Mucosa of rectum (tissue), 2 donors: ENCODE results near the gene KIF20A.
"Not testable (repeated sequence)": the region's sequence is repeated elsewhere in the genome, so short reads cannot be mapped to it uniquely, and the experiment has no call there.

Source experiments
- H3K27ac ChIP-seq, 2 donors: one replicate each; pipeline ENCODE4 v1.7.0; 2013; ENCODE audit warnings: inconsistent platforms in 2 of 2, low read depth in 2 of 2, low read length in 2 of 2
- H3K27me3 ChIP-seq, 2 donors: one replicate each; pipeline ENCODE4 v1.7.0; 2013; ENCODE audit warnings: low read length in 2 of 2; ENCODE audit not compliant: control insufficient read depth in 2 of 2, insufficient read depth in 2 of 2
- H3K36me3 ChIP-seq, 2 donors: one replicate each; pipeline ENCODE4 v1.7.0; 2013; ENCODE audit warnings: low read length in 2 of 2; ENCODE audit not compliant: control insufficient read depth in 2 of 2, insufficient read depth in 2 of 2
- H3K4me1 ChIP-seq, 2 donors: one replicate each; pipeline ENCODE4 v1.7.0; 2013; ENCODE audit warnings: low read length in 2 of 2, mild to moderate bottlenecking in 1 of 2; ENCODE audit not compliant: control insufficient read depth in 2 of 2, insufficient read depth in 2 of 2
- H3K4me3 ChIP-seq, 2 donors: one replicate each; pipeline ENCODE4 v1.7.0; 2013; ENCODE audit warnings: low read length in 2 of 2
- H3K9ac ChIP-seq, 2 donors: one replicate each; pipeline ENCODE4 v1.7.0; 2013; ENCODE audit warnings: low read length in 2 of 2, low read depth in 1 of 2, mild to moderate bottlenecking in 1 of 2
- H3K9me3 ChIP-seq, 2 donors: one replicate each; pipeline ENCODE4 v1.7.0; 2013; ENCODE audit warnings: low read length in 2 of 2; ENCODE audit not compliant: control insufficient read depth in 2 of 2
- donor health status: healthy.
- donor health status: Normal muscosa, but diverticular disease.

Gene KIF20A

DNA sequence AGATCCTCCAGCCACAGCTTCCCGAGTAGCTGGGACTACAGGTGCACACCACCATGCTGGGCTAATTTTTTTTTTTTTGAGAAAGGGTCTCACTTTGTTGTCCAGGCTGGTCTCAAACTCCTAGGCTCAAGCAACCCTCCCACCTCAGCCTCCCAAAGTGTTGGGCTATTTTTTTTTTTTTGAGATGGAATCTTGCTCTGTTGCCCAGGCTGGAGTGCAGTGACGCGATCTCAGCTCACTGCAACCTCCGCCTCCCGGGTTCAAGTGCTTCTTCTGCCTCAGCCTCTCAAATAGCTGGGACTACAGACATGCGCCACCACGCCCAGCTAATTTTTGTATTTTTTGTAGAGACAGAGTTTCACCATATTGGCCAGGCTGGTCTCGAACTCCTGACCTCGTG lies 22.9 kb upstream of the KIF20A start:
- H3K36me3 ChIP-seq, result peaks cover 38 to 41% of the 10 kb centered on the region in 2 donors
- not testable (repeated sequence) for H3K27me3 ChIP-seq, H3K9me3 ChIP-seq, H3K4me1 ChIP-seq, H3K9ac ChIP-seq, H3K4me3 ChIP-seq, H3K27ac ChIP-seq

DNA sequence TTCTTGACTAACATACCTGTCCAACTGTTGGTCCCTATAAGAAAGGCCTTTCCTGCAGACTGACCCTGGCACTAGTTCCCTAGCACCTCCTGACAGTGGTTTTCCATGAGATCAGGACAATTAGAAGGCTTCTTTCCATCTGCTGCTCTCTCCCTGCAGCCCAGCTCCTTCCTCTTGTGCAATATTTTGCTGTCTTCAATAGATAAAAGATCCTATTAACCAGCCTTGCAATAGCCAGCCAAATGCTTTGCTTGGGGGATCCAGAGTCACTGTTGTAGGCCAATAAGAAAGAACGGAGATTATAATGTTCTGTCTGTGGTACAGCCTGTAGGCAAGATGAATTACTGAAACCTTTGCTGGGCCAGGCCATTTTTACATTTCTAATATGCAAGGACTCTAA lies 21.3 kb upstream of the KIF20A start:
- Histone ChIP-seq H3K4me1 (no peaks in the 10 kb centered on the region), H3K9me3 (no peaks in the 10 kb centered on the region), H3K9ac (no peak overlapping the region), H3K36me3 (peaks cover 53 to 56% of the 10 kb centered on the region in 2 donors), H3K27me3 (no peaks in the 10 kb centered on the region), H3K4me3 (no peak overlapping the region), H3K27ac (no peak overlapping the region)

DNA sequence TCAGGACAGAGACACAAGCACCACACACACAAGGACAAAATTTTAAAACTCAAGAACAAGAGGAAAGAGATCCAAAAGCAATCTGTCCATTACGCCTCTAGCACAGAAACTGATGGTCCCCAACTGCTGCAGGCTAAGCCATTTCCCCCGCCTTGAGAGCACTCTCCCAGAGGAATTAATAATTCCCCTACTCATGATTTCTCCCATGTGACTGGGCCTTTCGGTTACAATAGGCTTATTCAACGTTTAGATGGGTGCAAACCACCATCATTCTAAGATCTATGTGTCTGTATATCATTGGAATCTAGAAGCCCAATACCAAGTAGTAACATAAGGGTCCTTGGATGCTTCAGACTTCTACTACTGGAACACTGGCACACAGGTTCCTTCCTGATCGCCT lies 19.2 kb upstream of the KIF20A start:
- no peak overlapping the region for H3K9ac ChIP-seq
- peaks cover 71 to 76% of the 10 kb centered on the region in 2 donors for H3K36me3 ChIP-seq
- H3K4me3 ChIP-seq, result no peak overlapping the region
- H3K9me3 ChIP-seq, result no peaks in the 10 kb centered on the region
- H3K4me1 ChIP-seq, result no peaks in the 10 kb centered on the region
- no peaks in the 10 kb centered on the region for H3K27me3 ChIP-seq
- H3K27ac ChIP-seq, result no peak overlapping the region

DNA sequence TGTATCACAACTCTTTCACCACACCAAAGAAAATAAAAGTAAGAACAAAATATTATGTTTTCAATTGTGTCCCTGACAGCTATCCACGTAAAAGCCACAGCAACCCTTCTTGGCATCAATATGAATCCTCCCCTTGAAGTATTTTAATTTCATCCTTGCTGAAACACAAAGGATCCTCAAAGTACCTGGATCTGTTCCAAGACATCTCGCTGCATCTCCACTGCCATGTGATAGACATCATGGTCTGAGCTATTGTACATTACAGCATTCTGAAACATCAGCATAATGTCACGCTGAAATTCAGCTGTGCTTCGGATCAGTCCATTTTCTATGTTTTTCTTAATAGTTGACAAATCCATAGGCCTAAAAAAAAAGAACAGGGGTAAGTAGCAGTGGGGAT lies 18.2 kb upstream of the KIF20A start:
- Histone ChIP-seq H3K27ac (no peak overlapping the region), H3K4me3 (no peak overlapping the region), H3K36me3 (peaks cover 80 to 86% of the 10 kb centered on the region in 2 donors), H3K9me3 (no peaks in the 10 kb centered on the region), H3K9ac (no peak overlapping the region), H3K27me3 (no peaks in the 10 kb centered on the region), H3K4me1 (no peaks in the 10 kb centered on the region)

DNA sequence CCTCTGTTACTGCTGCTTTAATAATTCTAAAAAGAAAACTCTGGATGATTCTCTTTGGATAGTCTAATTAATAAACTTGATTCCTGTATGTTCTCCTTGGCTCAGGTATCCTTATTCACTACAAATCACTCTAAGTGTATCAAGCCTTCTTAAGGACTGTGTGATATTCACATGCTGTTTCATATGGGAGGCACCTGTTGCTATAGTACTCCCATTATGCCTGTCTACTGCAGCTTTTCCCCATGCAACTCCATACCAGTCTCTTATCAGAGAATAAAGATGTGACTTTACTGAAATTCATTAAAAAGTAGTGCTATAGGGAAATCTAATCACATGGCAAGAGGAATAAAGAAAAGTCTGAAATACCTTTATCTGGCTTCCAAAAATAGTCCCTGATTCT lies 15.2 kb upstream of the KIF20A start:
- Histone ChIP-seq H3K4me3 (no peak overlapping the region), H3K27me3 (no peaks in the 10 kb centered on the region), H3K4me1 (no peaks in the 10 kb centered on the region), H3K9me3 (no peaks in the 10 kb centered on the region), H3K27ac (no peak overlapping the region), H3K9ac (no peak overlapping the region), H3K36me3 (peaks cover 92 to 98% of the 10 kb centered on the region in 2 donors)

DNA sequence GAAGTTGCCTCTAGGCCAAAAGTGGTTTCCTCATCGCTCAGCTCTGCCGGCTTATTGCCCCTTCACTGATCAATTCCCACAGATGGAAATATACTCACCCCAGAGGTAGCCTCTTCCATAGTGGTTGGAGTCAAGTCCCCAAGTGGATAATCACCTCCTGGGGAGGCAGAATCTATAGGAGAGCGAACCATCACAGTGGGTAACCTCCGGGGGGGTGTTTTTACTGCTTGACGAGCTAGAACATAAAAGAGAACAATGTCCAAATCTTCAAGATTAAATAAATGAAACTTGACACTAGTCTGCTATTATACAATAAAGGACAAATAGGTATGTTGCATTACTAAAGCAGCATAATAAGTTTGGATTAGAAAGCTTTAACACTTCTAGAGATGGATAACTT lies 9.8 kb upstream of the KIF20A start:
- no peaks in the 10 kb centered on the region for H3K4me1 ChIP-seq
- H3K36me3 ChIP-seq, result peaks cover 83 to 85% of the 10 kb centered on the region in 2 donors
- no peak overlapping the region for H3K4me3 ChIP-seq
- no peaks in the 10 kb centered on the region for H3K27me3 ChIP-seq
- H3K27ac ChIP-seq, result no peak overlapping the region
- H3K9ac ChIP-seq, result no peak overlapping the region
- H3K9me3 ChIP-seq, result no peaks in the 10 kb centered on the region

DNA sequence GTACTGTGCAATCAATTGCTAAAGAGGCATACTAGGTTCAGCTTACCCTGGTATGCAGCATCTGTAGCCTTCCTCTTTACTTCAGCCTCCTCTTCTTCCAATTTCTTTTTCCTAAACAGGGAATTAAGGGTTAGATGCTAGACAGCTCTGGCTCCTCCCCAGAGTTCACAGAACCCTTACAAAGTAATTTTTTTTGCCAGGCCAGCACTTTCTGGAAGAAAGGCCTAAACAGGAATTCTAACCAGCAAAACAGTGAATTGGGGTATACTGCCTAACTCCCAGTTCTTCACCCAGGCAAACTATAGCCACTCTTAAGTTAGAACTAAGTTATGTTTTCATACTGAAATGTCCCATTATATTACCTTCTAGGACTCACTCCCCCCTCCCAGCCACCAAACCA lies 8.6 kb upstream of the KIF20A start:
- Histone ChIP-seq H3K9me3 (no peaks in the 10 kb centered on the region), H3K27ac (no peak overlapping the region), H3K4me3 (no peak overlapping the region), H3K9ac (no peak overlapping the region), H3K27me3 (no peaks in the 10 kb centered on the region), H3K4me1 (no peaks in the 10 kb centered on the region), H3K36me3 (peaks cover 71 to 80% of the 10 kb centered on the region in 2 donors)

DNA sequence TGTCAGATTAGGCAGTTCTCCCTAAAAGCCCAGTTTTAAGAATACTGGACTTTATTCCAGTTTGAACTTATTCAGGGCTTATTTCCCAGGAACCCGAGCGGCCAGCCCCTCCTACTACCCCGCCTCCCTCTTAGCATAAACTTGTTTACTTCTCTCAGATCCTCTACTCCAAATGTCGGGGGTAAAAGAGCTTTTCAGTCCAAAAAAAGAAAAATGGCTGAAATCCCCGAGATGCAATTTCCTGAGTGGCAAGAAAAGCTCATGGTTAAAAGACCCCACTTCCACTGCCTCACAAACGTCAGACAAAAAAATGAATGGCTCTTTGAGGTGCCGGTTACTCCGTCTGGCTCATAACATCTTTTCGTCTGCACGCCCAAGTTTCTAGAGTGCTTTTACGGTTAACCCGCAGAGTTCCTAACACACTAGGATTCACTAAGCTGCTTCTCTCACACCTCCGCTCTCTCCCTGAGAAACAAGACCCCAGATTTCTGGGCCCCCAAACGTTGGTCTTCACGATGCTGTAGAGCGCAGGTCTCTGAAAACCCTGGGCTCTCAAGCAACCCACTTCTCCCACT lies 884 bp upstream of the KIF20A start:
- peak overlapping the region; percentile 95 to 96 for H3K4me3 ChIP-seq
- peaks cover 13 to 28% of the 10 kb centered on the region in 2 donors for H3K36me3 ChIP-seq
- H3K4me1 ChIP-seq, result peaks cover 16 to 20% of the 10 kb centered on the region in 2 donors
- H3K9me3 ChIP-seq, result no peaks in the 10 kb centered on the region
- H3K27ac ChIP-seq, result peak overlapping the region; percentile 76 to 90
- H3K27me3 ChIP-seq, result no peaks in the 10 kb centered on the region
- H3K9ac ChIP-seq, result peak overlapping the region; percentile 78 to 84

DNA sequence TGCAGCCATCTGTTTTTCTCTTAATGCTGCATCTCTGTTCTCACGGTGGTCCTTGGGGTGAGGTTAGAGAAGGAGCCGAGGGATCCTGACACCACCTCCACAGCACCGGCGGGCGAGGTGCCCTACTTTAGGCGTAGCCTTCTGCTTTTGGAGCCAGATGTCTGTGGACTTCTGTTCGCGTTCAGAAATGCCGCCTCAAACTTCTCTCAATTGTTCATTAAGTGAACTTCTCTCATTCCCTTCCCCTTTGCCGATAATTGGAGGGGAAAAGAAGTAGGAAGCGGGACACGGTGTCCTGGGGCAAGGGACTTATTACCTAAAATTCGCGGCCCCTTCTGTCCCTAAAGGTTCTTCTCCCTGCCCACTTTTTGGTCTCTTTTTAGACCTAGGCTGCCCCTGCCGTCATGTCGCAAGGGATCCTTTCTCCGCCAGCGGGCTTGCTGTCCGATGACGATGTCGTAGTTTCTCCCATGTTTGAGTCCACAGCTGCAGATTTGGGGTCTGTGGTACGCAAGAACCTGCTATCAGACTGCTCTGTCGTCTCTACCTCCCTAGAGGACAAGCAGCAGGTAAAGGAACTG lies 455 bp downstream of the KIF20A start:
- H3K36me3 ChIP-seq, result peaks cover 8 to 27% of the 10 kb centered on the region in 2 donors
- H3K27ac ChIP-seq, result no peak overlapping the region
- no peaks in the 10 kb centered on the region for H3K27me3 ChIP-seq
- no peaks in the 10 kb centered on the region for H3K9me3 ChIP-seq
- H3K4me1 ChIP-seq, result peaks cover 16 to 20% of the 10 kb centered on the region in 2 donors
- peak overlapping the region; percentile 44 to 60 for H3K9ac ChIP-seq
- H3K4me3 ChIP-seq, result peak overlapping the region; percentile 95 to 96

DNA sequence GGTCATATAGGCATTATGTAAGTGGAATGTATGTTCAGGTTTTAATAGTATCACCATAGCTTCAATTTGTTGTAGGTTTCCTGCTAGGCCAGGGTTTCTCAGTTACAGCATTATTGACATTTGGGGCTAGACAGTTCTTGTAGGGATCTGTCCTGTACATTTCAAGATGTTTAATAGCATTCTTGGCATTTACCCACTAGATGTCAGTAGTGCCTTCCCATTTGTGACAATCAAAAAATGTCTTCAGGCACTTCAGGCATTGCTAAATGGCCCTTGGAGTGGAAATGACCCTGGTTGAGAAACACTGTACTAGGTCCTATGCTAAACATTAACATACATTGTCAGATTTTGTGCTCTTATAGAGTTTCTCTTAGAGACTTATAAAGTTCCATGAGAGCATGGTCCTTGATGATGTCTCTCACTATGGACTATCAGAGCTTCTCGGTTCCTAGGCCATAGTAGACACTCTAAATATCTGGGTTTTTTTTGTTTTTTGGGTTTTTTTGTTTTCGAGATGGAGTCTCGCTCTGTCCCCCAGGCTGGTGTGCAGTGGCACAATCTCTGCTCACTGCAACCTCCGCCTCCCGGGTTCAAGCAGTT lies 1.4 kb downstream of the KIF20A start:
- no peak overlapping the region for H3K9ac ChIP-seq
- peaks cover 14 to 28% of the 10 kb centered on the region in 2 donors for H3K36me3 ChIP-seq
- H3K9me3 ChIP-seq, result no peaks in the 10 kb centered on the region
- no peak overlapping the region for H3K27ac ChIP-seq
- H3K4me3 ChIP-seq, result peak overlapping the region in 1 of 2 donors; percentile 96
- H3K27me3 ChIP-seq, result no peaks in the 10 kb centered on the region
- H3K4me1 ChIP-seq, result peaks cover 16 to 20% of the 10 kb centered on the region in 2 donors
